GM13977 (cell line): ENCODE measurements around the gene GABRB2.

Experiments
- DNase-seq: peaks from one replicate; pipeline ENCODE4 v3.0.0; 2012; ENCODE audit warnings: low spot score
- in situ Hi-C: fragments of 300-500 bp; cut with MboI; formaldehyde crosslinking; loops from one replicate; pipeline ENCODE4 v1.12.0; 2022; ENCODE audit warnings: low sequenced_read_pairs, low pct_unique_long_range_greater_than_20kb, mixed read lengths, inconsistent platforms; ENCODE audit not compliant: unreplicated experiment
- TF ChIP-seq, protein P1 (sequence below): IDR thresholded peaks from 2 replicates; pipeline ENCODE4 v1.5.1; 2012; ENCODE audit warnings: mild to moderate bottlenecking, control low read depth; ENCODE audit not compliant: insufficient read depth; ENCODE audit errors: extremely low read depth, missing control alignments

Gene GABRB2

DNA sequence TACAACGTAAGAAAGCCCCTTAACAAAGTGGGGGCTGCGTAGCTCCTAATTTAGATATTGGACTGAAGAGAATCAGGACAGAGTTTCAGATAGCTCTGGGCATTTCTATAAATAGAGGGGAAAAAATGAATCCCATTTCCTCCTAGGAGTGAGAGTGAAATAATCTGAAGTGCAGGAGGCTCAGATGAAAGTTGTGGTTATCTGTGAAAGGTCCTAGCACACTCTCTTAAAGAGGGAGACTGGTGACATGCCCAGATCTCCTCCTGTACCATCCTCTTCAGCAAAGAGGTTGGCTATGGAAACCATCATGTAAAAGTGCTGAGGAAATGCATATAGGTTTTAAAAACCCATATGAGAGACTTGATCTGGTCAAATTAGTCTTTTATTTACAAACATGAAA lies 143.4 kb downstream of the GABRB2 start:
- no peak for DNase-seq
- TF ChIP-seq, protein P1, sequence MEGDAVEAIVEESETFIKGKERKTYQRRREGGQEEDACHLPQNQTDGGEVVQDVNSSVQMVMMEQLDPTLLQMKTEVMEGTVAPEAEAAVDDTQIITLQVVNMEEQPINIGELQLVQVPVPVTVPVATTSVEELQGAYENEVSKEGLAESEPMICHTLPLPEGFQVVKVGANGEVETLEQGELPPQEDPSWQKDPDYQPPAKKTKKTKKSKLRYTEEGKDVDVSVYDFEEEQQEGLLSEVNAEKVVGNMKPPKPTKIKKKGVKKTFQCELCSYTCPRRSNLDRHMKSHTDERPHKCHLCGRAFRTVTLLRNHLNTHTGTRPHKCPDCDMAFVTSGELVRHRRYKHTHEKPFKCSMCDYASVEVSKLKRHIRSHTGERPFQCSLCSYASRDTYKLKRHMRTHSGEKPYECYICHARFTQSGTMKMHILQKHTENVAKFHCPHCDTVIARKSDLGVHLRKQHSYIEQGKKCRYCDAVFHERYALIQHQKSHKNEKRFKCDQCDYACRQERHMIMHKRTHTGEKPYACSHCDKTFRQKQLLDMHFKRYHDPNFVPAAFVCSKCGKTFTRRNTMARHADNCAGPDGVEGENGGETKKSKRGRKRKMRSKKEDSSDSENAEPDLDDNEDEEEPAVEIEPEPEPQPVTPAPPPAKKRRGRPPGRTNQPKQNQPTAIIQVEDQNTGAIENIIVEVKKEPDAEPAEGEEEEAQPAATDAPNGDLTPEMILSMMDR, result no peak
- in situ Hi-C loops, result no loop called here

DNA sequence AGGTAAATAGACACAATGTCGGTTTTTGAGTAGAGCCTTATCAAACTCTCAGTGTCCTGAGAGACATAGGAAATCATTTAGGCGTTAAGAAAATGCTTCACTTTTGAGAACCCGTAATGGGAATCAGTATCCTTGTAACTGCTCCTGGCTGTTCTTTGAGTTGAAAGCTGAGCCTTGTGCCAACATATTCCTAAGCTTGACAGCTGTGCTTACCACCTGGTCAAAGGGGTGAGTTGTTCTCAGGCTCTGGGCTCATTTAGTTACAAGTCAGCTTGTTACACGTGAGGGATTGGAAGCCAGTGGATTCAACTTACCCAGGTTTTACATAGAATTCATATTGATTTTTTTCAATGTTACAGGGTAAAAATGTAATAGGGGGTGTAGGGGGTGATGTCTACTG lies 145.9 kb downstream of the GABRB2 start:
- TF ChIP-seq, protein P1, result no peak
- DNase-seq, result no peak
- in situ Hi-C loops, result no loop called here

DNA sequence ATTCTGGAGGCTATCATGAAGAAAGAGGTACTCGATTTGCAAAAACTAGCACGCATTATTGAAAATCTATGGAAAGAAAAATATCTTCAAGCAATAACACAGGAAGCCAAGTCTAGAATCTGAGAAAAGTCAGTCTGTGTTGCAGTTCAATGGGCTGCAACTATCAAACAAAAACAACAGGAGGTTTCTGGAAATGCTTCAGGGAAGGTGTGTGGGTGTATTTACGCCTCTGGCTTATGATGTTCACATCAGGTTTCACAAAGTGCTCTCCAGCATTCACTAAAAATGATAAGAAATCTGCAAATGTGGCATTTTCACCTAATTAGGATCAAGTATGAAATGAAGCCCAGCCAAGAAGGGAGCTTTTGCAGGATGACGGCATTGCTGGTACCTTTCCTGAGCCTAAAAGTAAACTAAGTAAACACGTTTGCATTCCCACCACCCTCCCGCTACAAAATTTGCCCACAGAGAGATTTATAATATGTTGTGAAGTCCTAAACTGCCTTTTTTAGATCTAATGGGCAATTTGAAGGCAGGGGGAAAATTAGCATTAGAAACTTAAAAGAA lies 146.4 kb downstream of the GABRB2 start:
- TF ChIP-seq, protein P1, result no peak
- in situ Hi-C loops, result no loop called here

DNA sequence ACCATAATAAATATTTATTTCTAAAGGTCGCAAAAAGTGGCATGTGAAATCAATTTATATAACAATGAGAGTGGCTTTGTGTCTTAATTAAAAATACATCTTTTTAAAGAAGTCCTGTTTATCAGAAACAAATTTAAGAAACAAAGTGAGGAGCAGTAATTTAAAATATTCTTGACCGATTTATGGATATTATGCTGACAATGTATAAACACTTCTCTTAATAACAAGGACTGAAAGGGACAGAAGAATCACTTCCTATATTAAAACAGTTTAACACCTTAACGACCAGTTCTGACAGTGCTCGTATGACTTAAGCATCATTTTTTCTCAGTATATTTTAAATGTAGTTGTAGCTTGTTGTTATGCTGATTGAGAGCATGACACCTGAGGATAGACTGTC lies 149.1 kb downstream of the GABRB2 start:
- in situ Hi-C loops, result no loop called here
- DNase-seq, result no peak
- TF ChIP-seq, protein P1, result no peak

More for the DNA sequence above, 146.4 kb downstream of the GABRB2 start:
- no peak for DNase-seq

DNA sequence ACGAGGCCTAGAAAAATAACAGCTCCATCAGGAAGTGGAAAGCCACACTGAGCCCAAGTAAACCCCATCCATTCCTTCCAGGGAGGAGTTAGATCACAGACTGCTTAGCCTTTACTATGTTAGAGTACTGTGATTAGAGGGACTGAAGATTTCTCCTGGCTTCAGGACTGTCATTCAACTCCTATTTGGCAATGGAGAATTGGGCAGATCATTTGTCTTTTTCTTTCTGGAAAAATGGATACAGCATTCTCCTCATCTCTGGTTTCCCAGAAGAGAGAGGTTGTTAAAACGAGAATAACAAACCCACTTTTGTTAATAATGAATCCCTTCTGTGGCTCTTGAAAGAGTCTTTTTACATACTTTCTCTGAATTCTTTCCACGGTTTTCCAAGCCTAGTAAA lies 150.4 kb downstream of the GABRB2 start:
- DNase-seq, result no peak
- in situ Hi-C loops, result no loop called here
- TF ChIP-seq, protein P1, result no peak

DNA sequence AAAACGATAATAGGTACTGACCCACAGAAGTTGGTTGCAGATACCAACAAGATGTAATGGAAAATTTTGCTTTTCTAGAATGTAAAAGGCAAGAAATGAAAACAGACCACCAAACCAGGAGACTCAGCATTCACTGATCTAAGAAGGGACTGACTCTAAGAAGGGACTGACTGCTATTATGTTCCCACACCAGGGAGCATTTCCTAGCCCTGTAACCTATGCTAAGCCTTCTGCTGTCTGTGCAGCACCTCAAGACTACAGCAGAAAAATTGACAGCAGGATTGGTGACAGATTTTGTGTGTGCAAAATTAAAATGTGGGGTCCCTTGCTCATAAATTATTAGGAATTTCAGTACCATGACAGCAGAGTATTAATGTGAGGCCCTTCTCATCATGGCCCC lies 154.8 kb downstream of the GABRB2 start:
- TF ChIP-seq, protein P1, result no peak
- in situ Hi-C loops, result no loop called here
- no peak for DNase-seq

DNA sequence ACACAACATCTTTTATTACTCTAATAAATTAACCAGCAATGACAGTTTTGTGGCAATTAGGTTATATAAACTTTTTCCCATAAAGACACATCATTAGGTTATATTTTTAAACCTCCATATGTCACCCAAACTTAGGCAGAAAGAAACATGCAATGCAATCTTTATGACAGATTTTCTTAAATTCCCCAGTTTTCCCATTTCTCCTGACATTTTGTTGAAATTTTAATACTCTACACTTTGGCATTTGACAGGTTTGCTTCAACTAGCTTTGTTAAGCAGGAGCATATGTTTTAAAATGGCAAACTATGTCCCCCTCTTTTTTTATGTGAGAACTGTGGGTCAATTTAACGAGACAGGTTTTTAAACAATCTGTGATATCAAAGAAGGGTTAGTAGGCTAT lies 155.5 kb downstream of the GABRB2 start:
- in situ Hi-C loops, result no loop called here
- TF ChIP-seq, protein P1, result no peak
- no peak for DNase-seq
